Measurements from ENCODE around the gene TSPAN5.

DNA sequence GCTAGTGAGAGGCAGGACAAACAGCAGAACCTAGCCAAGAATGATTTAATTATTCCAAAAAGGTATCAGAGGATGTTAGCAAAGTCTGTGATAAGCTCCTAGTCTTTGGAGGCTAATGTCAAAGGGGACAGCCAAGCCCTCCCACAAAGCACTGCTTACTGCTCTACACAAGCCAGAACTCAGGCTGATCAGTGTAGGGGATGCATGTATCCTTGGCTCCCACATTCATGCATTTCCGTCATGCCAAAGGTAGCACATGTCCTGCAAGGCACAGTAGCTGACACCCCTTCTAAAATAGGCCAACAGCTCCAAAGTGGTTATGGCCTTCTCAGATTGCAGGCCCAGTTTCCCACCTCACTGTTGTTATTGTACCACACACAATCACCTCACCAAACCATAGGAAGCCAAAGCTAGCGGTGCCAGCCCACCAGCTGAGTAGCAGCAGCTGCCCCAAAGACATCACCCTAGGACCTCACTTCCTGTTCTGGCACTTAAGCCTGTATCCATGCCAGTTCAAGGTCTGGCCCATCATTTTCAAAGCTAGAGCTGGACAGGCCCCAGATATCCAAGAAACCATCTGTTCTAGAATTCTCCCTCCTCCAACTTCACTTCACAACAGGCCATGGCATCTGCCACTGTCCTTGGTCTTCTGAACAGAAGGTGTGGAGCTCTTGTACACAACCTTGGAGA lies 40.9 kb downstream of the TSPAN5 start:
- TF ChIP-seq, protein P1, sequence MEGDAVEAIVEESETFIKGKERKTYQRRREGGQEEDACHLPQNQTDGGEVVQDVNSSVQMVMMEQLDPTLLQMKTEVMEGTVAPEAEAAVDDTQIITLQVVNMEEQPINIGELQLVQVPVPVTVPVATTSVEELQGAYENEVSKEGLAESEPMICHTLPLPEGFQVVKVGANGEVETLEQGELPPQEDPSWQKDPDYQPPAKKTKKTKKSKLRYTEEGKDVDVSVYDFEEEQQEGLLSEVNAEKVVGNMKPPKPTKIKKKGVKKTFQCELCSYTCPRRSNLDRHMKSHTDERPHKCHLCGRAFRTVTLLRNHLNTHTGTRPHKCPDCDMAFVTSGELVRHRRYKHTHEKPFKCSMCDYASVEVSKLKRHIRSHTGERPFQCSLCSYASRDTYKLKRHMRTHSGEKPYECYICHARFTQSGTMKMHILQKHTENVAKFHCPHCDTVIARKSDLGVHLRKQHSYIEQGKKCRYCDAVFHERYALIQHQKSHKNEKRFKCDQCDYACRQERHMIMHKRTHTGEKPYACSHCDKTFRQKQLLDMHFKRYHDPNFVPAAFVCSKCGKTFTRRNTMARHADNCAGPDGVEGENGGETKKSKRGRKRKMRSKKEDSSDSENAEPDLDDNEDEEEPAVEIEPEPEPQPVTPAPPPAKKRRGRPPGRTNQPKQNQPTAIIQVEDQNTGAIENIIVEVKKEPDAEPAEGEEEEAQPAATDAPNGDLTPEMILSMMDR (IDR thresholded peaks at IDR 0.05): no peak
- no peak for TF ChIP-seq POLR2AphosphoS5 (IDR thresholded peaks at IDR 0.05)

Measured in prostate gland (tissue), 2 donors.